ENCODE results near the gene PXT1. TPM values are rescaled to one million over a fixed set of nuclear protein-coding genes. Genes with fewer than 3 reads are reported as not detected.

The PXT1 gene
- polyA plus RNA-seq, 1 donor from 2014 or later = 0.24 TPM

DNA sequence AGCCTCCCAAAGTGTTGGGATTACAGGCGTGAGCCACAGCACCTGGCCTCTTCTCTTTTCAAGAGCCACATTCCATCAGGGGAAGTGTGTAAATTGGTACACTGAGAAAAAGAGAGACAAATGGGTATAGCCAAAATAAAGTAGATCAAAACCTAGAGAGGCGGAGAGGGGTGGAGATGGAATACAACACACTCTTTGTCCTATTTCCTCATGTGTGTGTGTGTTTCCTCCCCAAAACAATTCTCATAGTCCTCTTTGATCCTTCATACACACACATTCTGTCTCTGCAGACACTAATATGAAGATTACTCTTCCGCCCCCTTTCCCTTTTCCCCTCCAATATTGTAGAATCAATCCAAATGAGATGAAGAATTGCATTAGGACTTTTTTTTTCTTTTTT lies 16.0 kb downstream of the PXT1 start:
- no peak for TF ChIP-seq RAD21 (conservative IDR thresholded peaks at IDR 0.05)
- TF ChIP-seq, protein P1, sequence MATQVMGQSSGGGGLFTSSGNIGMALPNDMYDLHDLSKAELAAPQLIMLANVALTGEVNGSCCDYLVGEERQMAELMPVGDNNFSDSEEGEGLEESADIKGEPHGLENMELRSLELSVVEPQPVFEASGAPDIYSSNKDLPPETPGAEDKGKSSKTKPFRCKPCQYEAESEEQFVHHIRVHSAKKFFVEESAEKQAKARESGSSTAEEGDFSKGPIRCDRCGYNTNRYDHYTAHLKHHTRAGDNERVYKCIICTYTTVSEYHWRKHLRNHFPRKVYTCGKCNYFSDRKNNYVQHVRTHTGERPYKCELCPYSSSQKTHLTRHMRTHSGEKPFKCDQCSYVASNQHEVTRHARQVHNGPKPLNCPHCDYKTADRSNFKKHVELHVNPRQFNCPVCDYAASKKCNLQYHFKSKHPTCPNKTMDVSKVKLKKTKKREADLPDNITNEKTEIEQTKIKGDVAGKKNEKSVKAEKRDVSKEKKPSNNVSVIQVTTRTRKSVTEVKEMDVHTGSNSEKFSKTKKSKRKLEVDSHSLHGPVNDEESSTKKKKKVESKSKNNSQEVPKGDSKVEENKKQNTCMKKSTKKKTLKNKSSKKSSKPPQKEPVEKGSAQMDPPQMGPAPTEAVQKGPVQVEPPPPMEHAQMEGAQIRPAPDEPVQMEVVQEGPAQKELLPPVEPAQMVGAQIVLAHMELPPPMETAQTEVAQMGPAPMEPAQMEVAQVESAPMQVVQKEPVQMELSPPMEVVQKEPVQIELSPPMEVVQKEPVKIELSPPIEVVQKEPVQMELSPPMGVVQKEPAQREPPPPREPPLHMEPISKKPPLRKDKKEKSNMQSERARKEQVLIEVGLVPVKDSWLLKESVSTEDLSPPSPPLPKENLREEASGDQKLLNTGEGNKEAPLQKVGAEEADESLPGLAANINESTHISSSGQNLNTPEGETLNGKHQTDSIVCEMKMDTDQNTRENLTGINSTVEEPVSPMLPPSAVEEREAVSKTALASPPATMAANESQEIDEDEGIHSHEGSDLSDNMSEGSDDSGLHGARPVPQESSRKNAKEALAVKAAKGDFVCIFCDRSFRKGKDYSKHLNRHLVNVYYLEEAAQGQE (IDR thresholded peaks at IDR 0.05; ENCODE audit: borderline replicate concordance) = no peak
- TF ChIP-seq EP300 (conservative IDR thresholded peaks at IDR 0.05; ENCODE audit: poor library complexity, severe bottlenecking) = no peak
- TF ChIP-seq TAF1 (IDR thresholded peaks at IDR 0.05; ENCODE audit: low read depth) = no peak
- TF ChIP-seq SMC3 (conservative IDR thresholded peaks at IDR 0.05; ENCODE audit: poor library complexity) = no peak
- TF ChIP-seq, protein P2, sequence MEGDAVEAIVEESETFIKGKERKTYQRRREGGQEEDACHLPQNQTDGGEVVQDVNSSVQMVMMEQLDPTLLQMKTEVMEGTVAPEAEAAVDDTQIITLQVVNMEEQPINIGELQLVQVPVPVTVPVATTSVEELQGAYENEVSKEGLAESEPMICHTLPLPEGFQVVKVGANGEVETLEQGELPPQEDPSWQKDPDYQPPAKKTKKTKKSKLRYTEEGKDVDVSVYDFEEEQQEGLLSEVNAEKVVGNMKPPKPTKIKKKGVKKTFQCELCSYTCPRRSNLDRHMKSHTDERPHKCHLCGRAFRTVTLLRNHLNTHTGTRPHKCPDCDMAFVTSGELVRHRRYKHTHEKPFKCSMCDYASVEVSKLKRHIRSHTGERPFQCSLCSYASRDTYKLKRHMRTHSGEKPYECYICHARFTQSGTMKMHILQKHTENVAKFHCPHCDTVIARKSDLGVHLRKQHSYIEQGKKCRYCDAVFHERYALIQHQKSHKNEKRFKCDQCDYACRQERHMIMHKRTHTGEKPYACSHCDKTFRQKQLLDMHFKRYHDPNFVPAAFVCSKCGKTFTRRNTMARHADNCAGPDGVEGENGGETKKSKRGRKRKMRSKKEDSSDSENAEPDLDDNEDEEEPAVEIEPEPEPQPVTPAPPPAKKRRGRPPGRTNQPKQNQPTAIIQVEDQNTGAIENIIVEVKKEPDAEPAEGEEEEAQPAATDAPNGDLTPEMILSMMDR (IDR thresholded peaks at IDR 0.05; ENCODE audit: poor library complexity, severe bottlenecking) = no peak
- TF ChIP-seq EZH2 (IDR thresholded peaks at IDR 0.05; ENCODE audit: borderline replicate concordance, insufficient read depth, low read length, poor library complexity, severe bottlenecking) = no peak
- TF ChIP-seq MXI1 (conservative IDR thresholded peaks at IDR 0.05; ENCODE audit: poor library complexity, severe bottlenecking) = no peak
- no peak for TF ChIP-seq POLR2AphosphoS5 (IDR thresholded peaks at IDR 0.05)
- no peaks in the 10 kb centered on the region for H4K20me1 ChIP-seq (ENCODE audit: insufficient read depth)
- H3K36me3 ChIP-seq (ENCODE audit: insufficient read depth, low read length) = no peaks in the 10 kb centered on the region
- H3K9me2 ChIP-seq (ENCODE audit: insufficient read depth, low read length) = no peaks in the 10 kb centered on the region
- H3K27ac ChIP-seq (ENCODE audit: low read length) = no peak overlapping the region
- no peaks in the 10 kb centered on the region for H3F3A ChIP-seq (ENCODE audit: insufficient read depth, low read length, poor library complexity, severe bottlenecking)
- no peak overlapping the region for H2AFZ ChIP-seq (ENCODE audit: low read depth, low read length)
- no peaks in the 10 kb centered on the region for H3K27me3 ChIP-seq (ENCODE audit: insufficient read depth, low read depth, low read length)
- H3K4me2 ChIP-seq (ENCODE audit: low read length) = no peak overlapping the region
- H3K9me3 ChIP-seq (ENCODE audit: low read length) = no peaks in the 10 kb centered on the region
- no peak overlapping the region for H3K9ac ChIP-seq (ENCODE audit: low read length)
- H3K4me3 ChIP-seq (ENCODE audit: low read length) = no peak overlapping the region
- no peaks in the 10 kb centered on the region for H3K79me2 ChIP-seq (replicated peaks; ENCODE audit: insufficient read depth, low read length)

DNA sequence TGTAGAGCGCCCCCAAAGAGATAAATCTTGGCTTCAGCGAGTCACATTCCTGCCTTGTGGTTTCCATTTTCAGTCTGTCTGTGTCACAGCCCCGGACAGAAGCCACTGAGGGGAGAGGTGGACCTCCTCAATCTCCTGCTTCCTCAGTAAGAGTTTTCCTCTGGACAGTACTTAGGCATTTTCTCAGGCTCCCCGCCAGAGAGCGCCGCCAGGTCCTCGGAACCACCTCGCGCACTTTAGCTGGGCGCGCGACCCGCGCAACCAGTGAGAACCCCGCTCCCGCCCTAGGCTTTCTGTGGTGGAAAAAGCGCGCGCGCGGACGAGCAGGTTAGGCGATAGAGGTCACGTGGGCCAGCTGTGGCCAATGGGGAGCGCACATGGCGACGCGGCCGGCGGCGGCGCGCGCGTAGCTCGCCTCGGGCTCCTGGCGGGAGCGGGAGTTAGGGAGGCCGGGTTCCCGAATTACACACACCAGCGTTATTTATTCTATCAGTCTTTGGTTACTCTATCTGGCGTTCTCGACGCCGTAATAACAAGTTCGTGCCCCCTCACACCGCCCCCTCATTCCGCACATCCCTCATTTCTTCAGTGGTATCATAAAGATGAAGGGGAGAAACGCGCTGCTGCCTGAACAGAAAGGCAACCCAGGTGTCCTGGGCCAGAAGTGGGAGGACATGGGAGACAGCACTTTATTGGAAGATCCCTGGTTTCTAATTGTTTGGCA lies 19.4 kb downstream of the PXT1 start:
- no peaks in the 10 kb centered on the region for H3K36me3 ChIP-seq (ENCODE audit: insufficient read depth, low read length)
- H3K27ac ChIP-seq (ENCODE audit: low read length) = peak overlapping the region; percentile 62
- peak overlapping the region; percentile 61 for H3K9ac ChIP-seq (ENCODE audit: low read length)

More for the DNA sequence above, 19.4 kb downstream of the PXT1 start:
- no peaks in the 10 kb centered on the region for H3K79me2 ChIP-seq (replicated peaks; ENCODE audit: insufficient read depth, low read length)
- no peaks in the 10 kb centered on the region for H4K20me1 ChIP-seq (ENCODE audit: insufficient read depth)
- H3K4me2 ChIP-seq (ENCODE audit: low read length) = peak overlapping the region; percentile 69
- no peaks in the 10 kb centered on the region for H3K27me3 ChIP-seq (ENCODE audit: insufficient read depth, low read depth, low read length)
- H2AFZ ChIP-seq (ENCODE audit: low read depth, low read length) = peak overlapping the region; percentile 74
- no peaks in the 10 kb centered on the region for H3K9me2 ChIP-seq (ENCODE audit: insufficient read depth, low read length)
- no peaks in the 10 kb centered on the region for H3F3A ChIP-seq (ENCODE audit: insufficient read depth, low read length, poor library complexity, severe bottlenecking)
- H3K9me3 ChIP-seq (ENCODE audit: low read length) = no peaks in the 10 kb centered on the region
- peak overlapping the region; percentile 64 for H3K4me3 ChIP-seq (ENCODE audit: low read length)
- peak; percentile 19 for TF ChIP-seq EP300 (conservative IDR thresholded peaks at IDR 0.05; ENCODE audit: poor library complexity, severe bottlenecking)
- peak; percentile 93 for TF ChIP-seq SMC3 (conservative IDR thresholded peaks at IDR 0.05; ENCODE audit: poor library complexity)
- TF ChIP-seq, protein P1 (IDR thresholded peaks at IDR 0.05; ENCODE audit: borderline replicate concordance) = peak; percentile 21
- peak; percentile 59 for TF ChIP-seq TAF1 (IDR thresholded peaks at IDR 0.05; ENCODE audit: low read depth)
- TF ChIP-seq RAD21 (conservative IDR thresholded peaks at IDR 0.05) = peak; percentile 82
- peak; percentile 82 for TF ChIP-seq POLR2AphosphoS5 (IDR thresholded peaks at IDR 0.05)
- no peak for TF ChIP-seq EZH2 (IDR thresholded peaks at IDR 0.05; ENCODE audit: borderline replicate concordance, insufficient read depth, low read length, poor library complexity, severe bottlenecking)
- TF ChIP-seq, protein P2 (IDR thresholded peaks at IDR 0.05; ENCODE audit: poor library complexity, severe bottlenecking) = peak; percentile 91
- TF ChIP-seq MXI1 (conservative IDR thresholded peaks at IDR 0.05; ENCODE audit: poor library complexity, severe bottlenecking) = peak; percentile 52
